SK-N-SH (cell line): Measurements from ENCODE around the gene VAPB. TPM values are rescaled to one million over a fixed set of nuclear protein-coding genes. Genes with fewer than 3 reads are reported as not detected.

Experiments used
- CTCF ChIA-PET: fragments of 300-600, 350-600 bp; formaldehyde crosslinking; extraction: SDS; loops from one replicate; lab custom pipeline; 2021; lab: Yijun Ruan, JAX
- POLR2A ChIA-PET: fragments of 350-600 bp; sonication (Branson Sonifier 250); formaldehyde crosslinking; extraction: SDS; loops from one replicate; lab custom pipeline; 2020; ENCODE audit warnings: antibody characterized with exemption, inconsistent platforms; lab: Yijun Ruan, JAX
- DNase-seq: peaks from one replicate; pipeline ENCODE4 v3.0.0; 2012
- H2AFZ ChIP-seq: fragments of 200-600 bp; sonication (generic); 2 replicates; pipeline ENCODE4 v1.8.1; 2016; ENCODE audit warnings: antibody characterized with exemption, mild to moderate bottlenecking, low read depth
- H3F3A ChIP-seq: fragments of 200-600 bp; sonication (generic); replicated peaks from 2 replicates; pipeline ENCODE3; 2016; ENCODE audit warnings: antibody characterized with exemption, mild to moderate bottlenecking; ENCODE audit not compliant: insufficient read depth
- H3K27ac ChIP-seq, 2 experiments: fragments of 200-500 bp in 1 of 2; fragments of 200-600 bp in 1 of 2; sonication (Bioruptor generic) in 1 of 2; sonication (generic), shearing (Covaris generic) in 1 of 2; 2 replicates each; pipeline versions ENCODE4 v1.5.1 to v1.6.1; 2014 to 2016; ENCODE audit warnings: low read depth in 2 of 2, inconsistent platforms in 1 of 2, low read length in 1 of 2, mild to moderate bottlenecking in 1 of 2, mixed read lengths in 1 of 2
- H3K27me3 ChIP-seq: fragments of 200-600 bp; sonication (generic), shearing (Covaris generic); 2 replicates; pipeline ENCODE4 v1.6.1; 2016; ENCODE audit warnings: mixed run types; ENCODE audit not compliant: insufficient read depth
- H3K36me3 ChIP-seq, 2 experiments: fragments of 200-500 bp in 1 of 2; fragments of 200-600 bp in 1 of 2; sonication (Bioruptor generic) in 1 of 2; sonication (generic) in 1 of 2; replicated peaks in 1 of 2; 2 replicates each; pipeline versions ENCODE3 to v1.5.1; 2014 to 2016; ENCODE audit warnings: low read length in 1 of 2, mild to moderate bottlenecking in 1 of 2; ENCODE audit not compliant: insufficient read depth in 2 of 2, control insufficient read depth in 1 of 2
- H3K4me1 ChIP-seq, 2 experiments: fragments of 200-500 bp in 1 of 2; fragments of 200-600 bp in 1 of 2; sonication (Bioruptor generic) in 1 of 2; sonication (generic), shearing (Covaris generic) in 1 of 2; 2 replicates each; pipeline versions ENCODE4 v1.5.1 to v1.6.1; 2014 to 2016; ENCODE audit warnings: low read depth in 1 of 2, low read length in 1 of 2, mixed run types in 1 of 2; ENCODE audit not compliant: insufficient read depth in 2 of 2, control insufficient read depth in 1 of 2
- H3K4me2 ChIP-seq: fragments of 200-600 bp; sonication (generic), shearing (Covaris generic); 2 replicates; pipeline ENCODE4 v1.6.1; 2017; ENCODE audit warnings: mixed run types
- H3K4me3 ChIP-seq, 2 experiments: fragments of 200-500 bp in 1 of 2; fragments of 200-600 bp in 1 of 2; sonication (Bioruptor generic) in 1 of 2; sonication (generic), shearing (Covaris generic) in 1 of 2; 2 replicates each; pipeline versions ENCODE4 v1.5.1 to v1.8.1; 2014 to 2016; ENCODE audit warnings: low read depth in 2 of 2, inconsistent platforms in 1 of 2, low read length in 1 of 2, mild to moderate bottlenecking in 1 of 2, mixed read lengths in 1 of 2, moderate library complexity in 1 of 2
- H3K79me2 ChIP-seq: fragments of 200-600 bp; sonication (generic); 2 replicates; pipeline ENCODE4 v1.8.1; 2017; ENCODE audit warnings: mild to moderate bottlenecking; ENCODE audit not compliant: insufficient read depth
- H3K9ac ChIP-seq: fragments of 200-600 bp; sonication (generic); 2 replicates; pipeline ENCODE4 v1.6.1; 2017; ENCODE audit warnings: mixed run types
- H3K9me2 ChIP-seq: fragments of 200-600 bp; sonication (generic); 2 replicates; pipeline ENCODE4 v1.6.1; 2017; ENCODE audit warnings: mixed run types
- H3K9me3 ChIP-seq: fragments of 200-600 bp; sonication (generic); 2 replicates; pipeline ENCODE4 v1.6.1; 2017; ENCODE audit warnings: mixed run types, mild to moderate bottlenecking, moderate library complexity
- H4K20me1 ChIP-seq: fragments of 200-600 bp; sonication (generic); 2 replicates; pipeline ENCODE4 v1.6.1; 2017; ENCODE audit warnings: mild to moderate bottlenecking, mixed run types; ENCODE audit not compliant: insufficient read depth
- CHD2 ChIP-seq: fragments of 150-350 bp; IDR thresholded peaks from 2 replicates; pipeline ENCODE4 v1.6.1; 2018; ENCODE audit warnings: low read length; ENCODE audit not compliant: partially characterized antibody
- EZH2phosphoT487 ChIP-seq: fragments of 200-600 bp; sonication (generic); IDR thresholded peaks from 2 replicates; pipeline ENCODE4 v1.6.1; 2017; ENCODE audit warnings: low read depth, mixed run types, mild to moderate bottlenecking, antibody characterized with exemption, moderate library complexity, borderline replicate concordance
- FOXJ3 ChIP-seq: sonication (generic); formaldehyde crosslinking; IDR thresholded peaks from 2 replicates; pipeline ENCODE4 v1.5.1; 2020; ENCODE audit warnings: mild to moderate bottlenecking, missing genetic modification reagents
- FOXM1 ChIP-seq: IDR thresholded peaks from 2 replicates; pipeline ENCODE4 v1.4.0; 2012; ENCODE audit warnings: low read depth, mild to moderate bottlenecking
- GABPA ChIP-seq: IDR thresholded peaks from 2 replicates; pipeline ENCODE4 v1.4.0; 2012; ENCODE audit warnings: low read depth, mild to moderate bottlenecking
- JUND ChIP-seq: IDR thresholded peaks from 2 replicates; pipeline ENCODE4 v1.4.0; 2012
- NRF1 ChIP-seq: IDR thresholded peaks from 2 replicates; pipeline ENCODE4 v1.6.1; 2012; ENCODE audit warnings: low read depth, mild to moderate bottlenecking, low read length
- POLR2AphosphoS5 ChIP-seq: IDR thresholded peaks from 2 replicates; pipeline ENCODE4 v1.6.1; 2012; ENCODE audit warnings: low read depth, low read length
- RAD21 ChIP-seq: IDR thresholded peaks from 2 replicates; pipeline ENCODE4 v1.6.1; 2012; ENCODE audit warnings: mild to moderate bottlenecking, low read length
- REST ChIP-seq: IDR thresholded peaks from 2 replicates; pipeline ENCODE4 v1.6.1; 2012; ENCODE audit warnings: mild to moderate bottlenecking, low read depth, low read length, moderate library complexity
- RFX5 ChIP-seq: IDR thresholded peaks from 2 replicates; pipeline ENCODE4 v1.6.1; 2012; ENCODE audit warnings: mild to moderate bottlenecking, improper control_type of control experiment, low read length
- SMC3 ChIP-seq: IDR thresholded peaks from 2 replicates; pipeline ENCODE4 v1.6.1; 2012; ENCODE audit warnings: low read depth, low read length, improper control_type of control experiment
- TCF12 ChIP-seq: IDR thresholded peaks from 2 replicates; pipeline ENCODE4 v1.4.0; 2012
- USF2 ChIP-seq: fragments of 150-350 bp; IDR thresholded peaks from 2 replicates; pipeline ENCODE4 v1.6.1; 2017; ENCODE audit warnings: antibody characterized with exemption, low read length, low read depth, borderline replicate concordance
- YY1 ChIP-seq: IDR thresholded peaks from 2 replicates; pipeline ENCODE4 v1.4.0; 2012; ENCODE audit warnings: low read depth, mild to moderate bottlenecking
- WGBS: methylation state at CpG from one replicate; pipeline ENCODE4 v1.1.6; 2017; ENCODE audit warnings: low lambda C conversion rate; 5-methylcytosine and 5-hydroxymethylcytosine counted together
- polyA plus RNA-seq, 3 experiments: library from polyadenylated mRNA; depleted of rRNA; stranded (reverse); fragments of >200 nt; gene quantifications; 2 replicates each; pipeline ENCODE4 v1.2.3, GENCODE V29; 2012
- TF ChIP-seq, protein P1 (sequence below): fragments of 200-600 bp; sonication (generic); IDR thresholded peaks from 2 replicates; pipeline ENCODE4 v1.6.1; 2017; ENCODE audit warnings: antibody characterized with exemption, mild to moderate bottlenecking, moderate library complexity
- TF ChIP-seq, protein P2 (sequence below): fragments of 150-350 bp; IDR thresholded peaks from 2 replicates; pipeline ENCODE4 v1.6.1; 2016; ENCODE audit warnings: mild to moderate bottlenecking, low read depth, low read length
- TF ChIP-seq, protein P3 (sequence below): IDR thresholded peaks from 2 replicates; pipeline ENCODE4; 2012
- TF ChIP-seq, protein P4 (sequence below): IDR thresholded peaks from 2 replicates; pipeline ENCODE4 v1.4.0; 2012; ENCODE audit warnings: low read depth, borderline replicate concordance

The VAPB gene
- polyA plus RNA-seq, 1 of the 3 experiments (the other 2 are of a cell fraction), result 16.9 TPM

- 85% methylated on average over 7 of the region's 7 CpGs for WGBS
- H3K4me2 ChIP-seq, result no peak overlapping the region
- peaks cover 4% of the 10 kb centered on the region for H3K9me3 ChIP-seq
- no peak overlapping the region for H3K27ac ChIP-seq
- H3F3A ChIP-seq, result peaks cover 4% of the 10 kb centered on the region
- no peak for DNase-seq
- TF ChIP-seq, protein P1, sequence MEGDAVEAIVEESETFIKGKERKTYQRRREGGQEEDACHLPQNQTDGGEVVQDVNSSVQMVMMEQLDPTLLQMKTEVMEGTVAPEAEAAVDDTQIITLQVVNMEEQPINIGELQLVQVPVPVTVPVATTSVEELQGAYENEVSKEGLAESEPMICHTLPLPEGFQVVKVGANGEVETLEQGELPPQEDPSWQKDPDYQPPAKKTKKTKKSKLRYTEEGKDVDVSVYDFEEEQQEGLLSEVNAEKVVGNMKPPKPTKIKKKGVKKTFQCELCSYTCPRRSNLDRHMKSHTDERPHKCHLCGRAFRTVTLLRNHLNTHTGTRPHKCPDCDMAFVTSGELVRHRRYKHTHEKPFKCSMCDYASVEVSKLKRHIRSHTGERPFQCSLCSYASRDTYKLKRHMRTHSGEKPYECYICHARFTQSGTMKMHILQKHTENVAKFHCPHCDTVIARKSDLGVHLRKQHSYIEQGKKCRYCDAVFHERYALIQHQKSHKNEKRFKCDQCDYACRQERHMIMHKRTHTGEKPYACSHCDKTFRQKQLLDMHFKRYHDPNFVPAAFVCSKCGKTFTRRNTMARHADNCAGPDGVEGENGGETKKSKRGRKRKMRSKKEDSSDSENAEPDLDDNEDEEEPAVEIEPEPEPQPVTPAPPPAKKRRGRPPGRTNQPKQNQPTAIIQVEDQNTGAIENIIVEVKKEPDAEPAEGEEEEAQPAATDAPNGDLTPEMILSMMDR, result no peak
- TF ChIP-seq, protein P2, sequence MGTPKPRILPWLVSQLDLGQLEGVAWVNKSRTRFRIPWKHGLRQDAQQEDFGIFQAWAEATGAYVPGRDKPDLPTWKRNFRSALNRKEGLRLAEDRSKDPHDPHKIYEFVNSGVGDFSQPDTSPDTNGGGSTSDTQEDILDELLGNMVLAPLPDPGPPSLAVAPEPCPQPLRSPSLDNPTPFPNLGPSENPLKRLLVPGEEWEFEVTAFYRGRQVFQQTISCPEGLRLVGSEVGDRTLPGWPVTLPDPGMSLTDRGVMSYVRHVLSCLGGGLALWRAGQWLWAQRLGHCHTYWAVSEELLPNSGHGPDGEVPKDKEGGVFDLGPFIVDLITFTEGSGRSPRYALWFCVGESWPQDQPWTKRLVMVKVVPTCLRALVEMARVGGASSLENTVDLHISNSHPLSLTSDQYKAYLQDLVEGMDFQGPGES, result no peak
- no peak for TF ChIP-seq NRF1
- TF ChIP-seq TCF12, result no peak
- no peak for TF ChIP-seq CHD2
- TF ChIP-seq, protein P3, sequence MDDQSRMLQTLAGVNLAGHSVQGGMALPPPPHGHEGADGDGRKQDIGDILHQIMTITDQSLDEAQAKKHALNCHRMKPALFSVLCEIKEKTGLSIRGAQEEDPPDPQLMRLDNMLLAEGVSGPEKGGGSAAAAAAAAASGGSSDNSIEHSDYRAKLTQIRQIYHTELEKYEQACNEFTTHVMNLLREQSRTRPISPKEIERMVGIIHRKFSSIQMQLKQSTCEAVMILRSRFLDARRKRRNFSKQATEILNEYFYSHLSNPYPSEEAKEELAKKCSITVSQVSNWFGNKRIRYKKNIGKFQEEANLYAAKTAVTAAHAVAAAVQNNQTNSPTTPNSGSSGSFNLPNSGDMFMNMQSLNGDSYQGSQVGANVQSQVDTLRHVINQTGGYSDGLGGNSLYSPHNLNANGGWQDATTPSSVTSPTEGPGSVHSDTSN, result no peak
- no peak for TF ChIP-seq GABPA
- TF ChIP-seq USF2, result no peak
- no peak for TF ChIP-seq JUND
- TF ChIP-seq SMC3, result no peak
- no peak for TF ChIP-seq RFX5
- TF ChIP-seq YY1, result no peak
- no peak for TF ChIP-seq FOXJ3 (CRISPR knock-in tag)
- no peak for TF ChIP-seq RAD21
- no peak for TF ChIP-seq POLR2AphosphoS5
- TF ChIP-seq, protein P4, sequence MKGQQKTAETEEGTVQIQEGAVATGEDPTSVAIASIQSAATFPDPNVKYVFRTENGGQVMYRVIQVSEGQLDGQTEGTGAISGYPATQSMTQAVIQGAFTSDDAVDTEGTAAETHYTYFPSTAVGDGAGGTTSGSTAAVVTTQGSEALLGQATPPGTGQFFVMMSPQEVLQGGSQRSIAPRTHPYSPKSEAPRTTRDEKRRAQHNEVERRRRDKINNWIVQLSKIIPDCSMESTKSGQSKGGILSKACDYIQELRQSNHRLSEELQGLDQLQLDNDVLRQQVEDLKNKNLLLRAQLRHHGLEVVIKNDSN, result no peak
- TF ChIP-seq REST, result no peak
- TF ChIP-seq FOXM1, result no peak
- TF ChIP-seq EZH2phosphoT487, result no peak
- no peaks in the 10 kb centered on the region for H3K27me3 ChIP-seq
- no peaks in the 10 kb centered on the region for H4K20me1 ChIP-seq
- no peaks in the 10 kb centered on the region for H3K4me1 ChIP-seq
- ChIA-PET CTCF (interaction anchor here (0.8 kb wide), 1 partner anchor 159 kb away, joined by 3 read pairs; no protein-coding TSS in a partner anchor), POLR2A (no interaction called here)
- no peaks in the 10 kb centered on the region for H3K79me2 ChIP-seq
- no peak overlapping the region for H3K9ac ChIP-seq
- H3K36me3 ChIP-seq, result no peaks in the 10 kb centered on the region
- no peaks in the 10 kb centered on the region for H3K9me2 ChIP-seq
- no peak overlapping the region for H3K4me3 ChIP-seq
- no peak overlapping the region for H2AFZ ChIP-seq
These were observed 103.2 kb downstream of the VAPB start for GRCh38 chr20:58492074-58492718.
